Colonic mucosa (tissue), 4 donors: Measurements from ENCODE around the gene RXFP2. TPM values are rescaled to one million over a fixed set of nuclear protein-coding genes. Genes with fewer than 3 reads are reported as not detected.

ENCODE experiments used
- DNase-seq: peaks from one replicate; pipeline ENCODE4 v3.0.0-alpha.2; 2020
- H3K27ac ChIP-seq: fragments of 200-600 bp; one replicate; pipeline ENCODE4 v1.8.0; 2021
- H3K27me3 ChIP-seq: fragments of 200-600 bp; one replicate; pipeline ENCODE4 v1.8.0; 2021
- H3K36me3 ChIP-seq: fragments of 200-600 bp; one replicate; pipeline ENCODE4 v1.8.0; 2021
- H3K4me1 ChIP-seq: fragments of 200-600 bp; one replicate; pipeline ENCODE4 v1.8.0; 2021; ENCODE audit warnings: mild to moderate bottlenecking
- H3K4me3 ChIP-seq: fragments of 200-600 bp; one replicate; pipeline ENCODE4 v1.8.0; 2021
- H3K9ac ChIP-seq, 2 donors: one replicate each; pipeline ENCODE4 v1.7.0; 2013; ENCODE audit warnings: control low read depth in 2 of 2, low read depth in 2 of 2, low read length in 2 of 2
- H3K9me3 ChIP-seq: fragments of 200-600 bp; one replicate; pipeline ENCODE4 v1.8.0; 2021
- intact Hi-C: fragments of 100-400 bp; cut with DNase I; formaldehyde crosslinking; loops from one replicate; pipeline ENCODE4 v1.14.1; 2022
- total RNA-seq, 2 donors: library from RNA; stranded (reverse); fragmentation: NEBNext Ultra II Directional in 1 of 2; extraction: Animal tissue kit (Norgen Biotek cat#: 25700) in 1 of 2; gene quantifications; one replicate each; pipeline ENCODE4 v1.2.1, GENCODE V29; 2021
- TF ChIP-seq, protein P1 (sequence below): fragments of 200-600 bp; IDR thresholded peaks from one replicate; pipeline ENCODE4 v1.8.0; 2022; ENCODE audit warnings: antibody characterized with exemption, mild to moderate bottlenecking
- donor health status: healthy.
- donor health status: DM: no; HTN: no; CAD: no.
- donor health status: DM: no; HTN: no; CAD: no.

Gene RXFP2
- total RNA-seq, 2 donors from 2014 or later = not detected

DNA sequence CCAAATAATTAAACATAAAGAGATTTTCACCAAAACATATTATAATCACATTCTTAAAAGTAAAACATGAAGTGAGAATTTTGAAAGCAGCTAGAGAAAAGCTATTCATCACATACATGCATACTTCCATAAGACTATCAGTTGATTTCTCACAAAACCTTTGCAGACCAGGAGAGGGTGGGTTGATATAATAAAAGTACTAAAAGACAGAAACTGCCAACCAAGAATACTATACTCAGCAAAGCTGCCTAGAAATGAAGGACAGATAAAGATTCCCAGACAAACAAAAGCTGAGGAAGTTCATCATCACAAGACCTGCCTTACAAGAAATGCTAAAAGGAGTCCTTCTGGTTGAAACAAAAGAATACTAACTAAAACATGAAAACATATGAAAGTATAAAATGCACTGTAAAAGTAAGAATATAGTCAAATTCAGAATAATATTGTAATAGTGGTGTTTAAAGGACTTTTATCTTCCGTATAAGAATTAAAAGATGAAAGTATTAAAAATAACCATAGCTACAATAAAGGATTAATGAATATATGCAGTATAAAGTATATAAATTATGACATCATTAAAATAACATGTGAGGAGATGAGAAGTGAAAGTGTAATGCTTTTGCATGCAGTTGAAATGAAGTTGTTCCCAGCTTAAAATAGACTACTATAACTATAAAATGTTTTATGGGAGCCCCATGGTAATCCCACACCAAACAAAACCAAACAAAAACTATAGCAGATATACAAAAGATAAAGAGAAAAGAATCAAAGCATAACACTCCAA, 76.2 kb downstream of the RXFP2 start:
- Histone ChIP-seq H3K27me3 (no peaks in the 10 kb centered on the region), H3K9me3 (no peaks in the 10 kb centered on the region), H3K4me1 (no peaks in the 10 kb centered on the region), H3K27ac (no peak overlapping the region), H3K4me3 (no peak overlapping the region), H3K36me3 (no peaks in the 10 kb centered on the region), H3K9ac (no peak overlapping the region)
- TF ChIP-seq, protein P1, sequence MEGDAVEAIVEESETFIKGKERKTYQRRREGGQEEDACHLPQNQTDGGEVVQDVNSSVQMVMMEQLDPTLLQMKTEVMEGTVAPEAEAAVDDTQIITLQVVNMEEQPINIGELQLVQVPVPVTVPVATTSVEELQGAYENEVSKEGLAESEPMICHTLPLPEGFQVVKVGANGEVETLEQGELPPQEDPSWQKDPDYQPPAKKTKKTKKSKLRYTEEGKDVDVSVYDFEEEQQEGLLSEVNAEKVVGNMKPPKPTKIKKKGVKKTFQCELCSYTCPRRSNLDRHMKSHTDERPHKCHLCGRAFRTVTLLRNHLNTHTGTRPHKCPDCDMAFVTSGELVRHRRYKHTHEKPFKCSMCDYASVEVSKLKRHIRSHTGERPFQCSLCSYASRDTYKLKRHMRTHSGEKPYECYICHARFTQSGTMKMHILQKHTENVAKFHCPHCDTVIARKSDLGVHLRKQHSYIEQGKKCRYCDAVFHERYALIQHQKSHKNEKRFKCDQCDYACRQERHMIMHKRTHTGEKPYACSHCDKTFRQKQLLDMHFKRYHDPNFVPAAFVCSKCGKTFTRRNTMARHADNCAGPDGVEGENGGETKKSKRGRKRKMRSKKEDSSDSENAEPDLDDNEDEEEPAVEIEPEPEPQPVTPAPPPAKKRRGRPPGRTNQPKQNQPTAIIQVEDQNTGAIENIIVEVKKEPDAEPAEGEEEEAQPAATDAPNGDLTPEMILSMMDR = no peak
- intact Hi-C loops = no loop called here
- no peak for DNase-seq

DNA sequence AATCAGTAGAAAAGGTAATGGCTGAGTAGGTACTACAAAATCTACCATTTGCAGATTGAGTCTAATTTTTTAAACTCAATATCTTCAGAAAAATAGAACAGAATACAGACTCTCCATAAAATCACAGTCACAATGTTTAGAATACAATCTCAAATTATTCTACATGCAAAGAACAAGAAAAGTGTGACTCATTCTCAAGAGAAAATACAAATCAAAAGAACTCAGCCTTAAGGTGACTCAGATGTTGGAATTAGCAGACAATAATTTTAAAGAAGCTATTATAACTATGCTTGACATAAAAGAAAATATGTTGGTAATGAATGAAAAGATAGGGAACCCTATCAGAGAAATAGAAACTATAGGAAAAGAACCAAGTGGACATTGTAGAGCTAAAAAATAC, 78.9 kb downstream of the RXFP2 start:
- intact Hi-C loops = no loop called here
- Histone ChIP-seq H3K27ac (no peak overlapping the region), H3K9ac (no peak overlapping the region), H3K9me3 (no peaks in the 10 kb centered on the region), H3K36me3 (no peaks in the 10 kb centered on the region), H3K4me3 (no peak overlapping the region), H3K27me3 (no peaks in the 10 kb centered on the region), H3K4me1 (no peaks in the 10 kb centered on the region)
- no peak for DNase-seq
- TF ChIP-seq, protein P1 = no peak

DNA sequence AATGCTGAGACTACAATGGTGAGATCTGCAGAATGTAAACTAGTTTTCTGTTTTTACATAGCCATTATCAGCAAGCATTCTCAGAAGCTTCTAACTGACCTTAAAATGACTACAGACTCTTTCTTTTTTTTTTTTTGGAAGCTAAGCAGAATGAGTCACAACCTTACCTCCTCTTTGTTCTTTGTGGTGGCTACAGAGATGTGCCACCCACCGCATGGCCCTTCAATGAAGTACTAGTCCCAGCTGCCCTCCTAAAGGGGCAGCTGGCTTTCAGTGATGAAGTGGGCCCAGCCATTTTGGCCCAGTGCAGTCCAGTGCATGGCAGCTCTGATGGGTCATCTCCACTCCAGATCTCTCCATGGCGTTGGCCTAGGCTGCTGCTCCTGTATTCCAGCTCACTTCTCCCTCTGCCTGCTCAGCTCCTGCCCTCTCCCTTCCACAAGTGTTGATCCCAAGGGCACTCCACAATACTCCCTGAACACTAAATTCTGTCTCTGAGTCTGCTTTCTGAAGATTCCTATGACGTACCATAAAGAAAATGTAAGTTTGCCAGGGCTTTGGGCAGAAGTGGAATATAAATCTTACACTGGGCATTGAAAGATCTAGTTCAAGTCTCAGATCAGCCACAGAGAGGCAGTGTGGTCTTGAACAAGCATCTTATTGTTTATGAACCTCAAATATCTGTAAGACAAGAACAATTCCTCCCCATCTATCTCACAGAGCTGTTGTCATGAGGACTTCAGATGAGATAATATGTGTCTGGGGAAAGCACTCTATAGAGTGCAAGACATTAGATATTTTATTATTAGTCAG, 85.6 kb downstream of the RXFP2 start:
- TF ChIP-seq, protein P1 = no peak
- DNase-seq = no peak
- Histone ChIP-seq H3K4me1 (no peaks in the 10 kb centered on the region), H3K36me3 (no peaks in the 10 kb centered on the region), H3K4me3 (no peak overlapping the region), H3K27me3 (no peaks in the 10 kb centered on the region), H3K9ac (no peak overlapping the region), H3K9me3 (no peaks in the 10 kb centered on the region), H3K27ac (no peak overlapping the region)
- intact Hi-C loops = no loop called here

DNA sequence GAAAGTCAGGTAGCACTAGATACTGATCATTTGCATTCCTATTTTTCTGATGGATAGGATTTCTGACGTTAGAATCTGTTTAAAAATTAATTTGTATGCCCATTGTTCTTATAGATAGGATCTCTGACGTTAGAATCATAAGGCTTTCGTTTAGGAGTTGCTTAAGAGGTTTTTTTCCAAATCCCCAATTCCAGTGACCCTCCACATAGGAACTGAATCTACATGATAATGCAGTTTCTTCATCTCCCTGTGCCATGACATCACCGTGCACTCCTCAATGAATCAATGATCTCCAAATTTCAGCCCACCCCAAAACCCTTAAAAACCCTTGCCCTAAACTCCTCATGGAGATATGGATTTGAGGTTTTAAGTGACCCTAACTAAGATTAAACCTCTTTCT, 87.2 kb downstream of the RXFP2 start:
- no peak for DNase-seq

DNA sequence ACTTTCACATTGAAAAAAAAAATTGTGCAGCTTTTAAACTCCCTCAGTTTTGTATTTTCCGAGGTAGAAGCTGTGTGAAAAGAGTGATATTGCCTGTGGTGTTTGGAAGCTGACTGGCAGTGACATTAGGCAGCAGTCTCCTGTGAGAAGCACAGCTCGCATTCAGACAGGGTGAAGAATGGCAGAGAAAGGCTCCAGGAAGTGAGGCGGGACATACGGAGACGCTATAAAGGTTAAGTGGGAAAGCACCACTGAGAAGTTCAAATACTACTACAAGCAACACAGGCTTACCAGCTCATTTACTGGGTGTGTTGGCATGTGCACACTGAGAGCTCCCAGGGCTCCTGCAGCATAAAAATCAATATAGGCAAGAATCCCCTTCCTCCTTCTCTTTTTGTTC, 88.4 kb downstream of the RXFP2 start:
- Histone ChIP-seq H3K4me1 (no peaks in the 10 kb centered on the region), H3K36me3 (no peaks in the 10 kb centered on the region), H3K27ac (no peak overlapping the region), H3K27me3 (no peaks in the 10 kb centered on the region), H3K9me3 (no peaks in the 10 kb centered on the region), H3K9ac (no peak overlapping the region), H3K4me3 (no peak overlapping the region)
- intact Hi-C loops = no loop called here
- no peak for DNase-seq
- TF ChIP-seq, protein P1 = no peak

More for the DNA sequence above, 87.2 kb downstream of the RXFP2 start:
- H3K9me3 ChIP-seq = no peaks in the 10 kb centered on the region
- intact Hi-C loops = no loop called here
- no peak overlapping the region for H3K4me3 ChIP-seq
- TF ChIP-seq, protein P1 = no peak
- no peak overlapping the region for H3K27ac ChIP-seq
- no peak overlapping the region for H3K9ac ChIP-seq
- H3K36me3 ChIP-seq = no peaks in the 10 kb centered on the region
- H3K27me3 ChIP-seq = no peaks in the 10 kb centered on the region
- H3K4me1 ChIP-seq = no peaks in the 10 kb centered on the region
